GM18870 (cell line): ENCODE results near the gene SLC26A6.

Experiments
- ATAC-seq: cut with Tn5 transposase; IDR thresholded peaks from one replicate; pipeline ENCODE4 v1.9.1; 2021; ENCODE audit warnings: moderate library complexity; ENCODE audit not compliant: unreplicated experiment

Gene SLC26A6

DNA sequence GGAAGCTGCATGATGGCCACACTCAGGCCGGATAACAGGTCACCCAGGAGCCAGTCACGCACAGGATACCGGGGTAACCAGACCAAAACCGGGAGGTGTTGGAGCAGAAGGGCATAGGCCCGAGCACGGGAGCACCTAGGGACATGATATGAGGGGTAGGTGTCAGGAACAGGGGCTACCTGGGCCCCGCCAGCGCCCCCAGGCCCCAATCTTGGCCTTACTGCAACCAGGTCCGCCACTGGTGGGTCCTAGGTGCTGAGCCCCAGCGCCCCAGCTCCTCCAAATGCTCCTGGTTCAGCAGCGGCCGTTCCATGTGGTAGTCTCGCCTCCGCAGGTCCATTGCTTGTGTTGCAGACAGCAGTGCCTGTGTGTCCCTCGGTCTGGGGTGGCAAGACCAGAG, 2.0 kb downstream of the SLC26A6 start:
- no peak for ATAC-seq

DNA sequence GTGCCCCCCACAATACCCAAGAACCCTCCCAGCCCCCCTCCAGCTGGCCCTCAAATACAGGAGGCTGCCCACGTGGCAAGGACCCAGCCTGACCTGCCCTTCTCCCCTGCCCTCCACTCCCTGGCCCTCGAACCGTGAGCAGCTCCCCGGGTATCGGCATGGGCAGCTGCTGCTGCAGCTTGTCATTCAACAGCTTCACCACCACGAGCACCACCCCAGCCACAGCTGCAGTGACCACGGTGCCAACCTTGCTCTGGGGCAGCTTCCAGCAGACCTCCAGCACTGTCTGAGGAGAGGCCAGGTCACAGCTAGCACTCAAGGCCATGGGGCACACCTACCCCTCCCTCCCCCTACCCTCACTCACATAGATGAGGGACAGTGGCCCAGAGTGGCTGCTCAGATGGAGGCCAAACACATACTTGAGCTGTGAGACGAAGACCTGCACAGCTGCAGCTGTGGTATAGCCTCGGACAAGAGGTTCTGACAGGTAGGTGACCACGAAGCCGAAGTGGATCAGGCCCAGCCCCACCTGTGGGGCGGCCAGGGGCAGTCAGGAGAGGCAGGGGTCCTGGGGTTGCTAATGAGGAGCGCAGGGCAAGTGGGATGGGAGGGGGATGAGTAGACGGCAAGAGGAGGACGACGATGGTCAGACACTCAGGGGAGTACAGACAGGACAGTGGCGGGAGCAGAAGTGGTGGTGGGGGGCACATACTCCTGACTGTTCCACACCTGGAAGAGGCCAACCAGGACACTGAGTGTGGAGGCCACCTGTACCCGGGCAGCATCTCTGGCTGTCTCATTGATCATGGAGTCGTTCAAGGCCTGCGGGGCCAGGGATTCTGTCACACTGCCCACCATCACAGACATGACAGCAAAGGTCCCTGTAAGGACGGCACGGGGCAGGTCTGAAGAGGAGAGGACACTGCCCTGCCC, 3.5 kb downstream of the SLC26A6 start:
- no peak for ATAC-seq

DNA sequence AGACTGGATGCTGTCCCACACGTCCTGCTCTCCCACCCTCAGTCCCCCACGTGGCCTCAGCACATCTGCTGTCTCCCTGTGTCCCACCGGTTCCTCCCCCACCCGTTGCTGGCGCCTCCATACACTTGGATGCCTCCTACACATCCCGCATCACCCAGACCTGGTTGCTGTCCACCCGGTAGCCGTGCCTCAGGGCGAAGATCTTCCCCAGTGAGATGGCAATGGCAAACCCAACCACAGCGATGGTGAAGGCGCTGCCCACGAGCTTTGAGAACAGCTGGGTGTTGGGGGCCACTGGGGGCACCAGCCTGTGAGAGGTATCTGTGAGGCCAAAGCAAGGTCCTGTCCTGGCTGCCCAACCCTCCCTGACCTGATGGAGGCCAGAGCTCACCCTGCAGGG, 4.4 kb downstream of the SLC26A6 start:
- no peak for ATAC-seq

- no peak for ATAC-seq
Observed at GRCh38 chr3:48630407-48630806, 4.9 kb downstream of the SLC26A6 start.

DNA sequence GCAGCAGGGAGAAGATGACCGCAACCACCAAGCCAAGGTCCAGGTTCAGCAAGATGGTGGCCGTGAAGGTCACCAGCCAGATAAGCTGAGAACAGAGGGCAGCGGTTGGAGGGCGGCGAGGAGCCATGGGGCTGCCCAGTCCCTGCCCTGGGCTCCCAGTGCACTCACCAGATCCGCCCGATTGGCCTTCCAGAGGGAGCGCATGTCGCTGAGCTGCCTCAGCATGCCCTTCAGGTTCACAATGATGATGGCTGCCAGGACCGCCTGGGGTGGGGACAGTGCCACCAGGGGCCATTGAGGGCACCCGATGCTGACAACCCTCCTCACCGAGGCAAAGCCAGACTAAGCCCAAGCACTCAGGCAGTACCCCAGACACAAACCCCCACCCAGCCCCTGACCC, 5.4 kb downstream of the SLC26A6 start:
- no peak for ATAC-seq

DNA sequence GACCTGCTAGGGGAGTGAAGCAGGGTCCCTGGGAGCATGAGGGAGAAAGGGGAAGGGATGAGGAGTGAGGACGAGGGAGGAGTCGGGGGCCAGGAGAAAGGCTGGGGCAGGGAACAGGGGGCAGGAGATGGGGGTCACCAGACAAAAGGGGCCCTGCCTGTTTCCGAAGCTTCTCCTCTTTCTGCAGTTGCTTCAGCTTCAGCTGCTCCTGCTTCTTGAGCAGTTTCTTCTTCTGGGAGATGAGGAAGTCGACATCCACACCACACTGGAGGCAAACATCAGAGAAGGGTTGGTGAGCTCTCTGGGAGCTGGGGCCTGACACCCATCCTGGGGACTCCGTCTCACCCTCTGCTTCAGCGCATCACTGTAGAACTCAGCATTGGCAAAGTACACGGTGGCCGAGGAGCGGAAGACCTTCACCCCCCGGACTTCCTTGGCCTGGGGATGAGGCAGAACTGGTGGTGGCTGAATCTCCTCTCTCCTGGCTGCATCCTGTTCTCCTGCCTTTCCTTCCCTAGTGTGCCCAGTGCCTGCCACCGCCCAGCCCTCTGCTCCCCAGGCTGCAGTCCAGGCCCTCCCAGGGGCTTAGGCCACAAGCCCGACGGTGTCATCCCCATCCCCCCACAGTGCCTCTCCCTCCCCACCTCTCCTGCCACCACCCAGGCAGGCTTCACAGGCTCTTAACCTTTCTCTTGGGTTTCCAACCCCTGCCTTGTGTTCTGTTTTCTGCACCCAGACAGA, 6.8 kb downstream of the SLC26A6 start:
- no peak for ATAC-seq

DNA sequence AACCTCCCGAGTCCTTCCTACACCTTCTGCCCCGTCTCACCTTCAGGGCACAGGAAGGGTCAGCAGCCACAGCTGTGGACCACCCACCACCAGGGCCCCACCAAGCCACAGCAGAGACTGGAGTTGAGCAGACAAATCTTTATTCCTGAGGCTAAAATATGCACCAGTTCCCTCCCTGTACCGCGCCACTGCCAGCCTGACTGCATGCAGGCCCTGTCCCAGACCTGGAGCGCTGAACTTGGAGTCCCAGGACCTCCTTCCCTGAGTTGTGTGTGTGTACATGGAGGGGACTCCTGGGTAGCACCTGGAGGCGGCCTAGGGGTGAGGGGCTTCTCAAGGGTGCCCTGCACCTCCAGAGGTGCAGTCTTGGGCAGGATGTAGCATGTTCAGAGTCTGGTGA, 9.7 kb downstream of the SLC26A6 start:
- ATAC-seq = no peak

DNA sequence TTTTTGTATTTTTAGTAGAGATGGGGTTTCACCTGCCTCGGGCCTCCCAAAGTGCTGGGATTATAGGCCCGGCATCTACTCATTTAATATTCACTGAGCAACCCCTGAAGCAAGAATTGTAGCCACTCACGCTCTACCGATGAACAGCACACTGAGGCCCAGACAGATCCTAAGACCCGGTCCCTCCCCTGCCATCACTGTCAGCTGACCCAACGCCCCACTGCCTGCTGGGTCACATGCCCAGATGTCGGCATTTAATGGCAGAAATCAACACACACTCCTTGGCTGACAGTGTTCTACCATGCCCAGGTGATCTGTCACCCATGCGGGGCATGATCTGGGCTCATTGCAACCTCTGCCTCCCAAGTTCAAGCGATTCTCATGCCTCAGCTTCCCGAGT, 10.5 kb downstream of the SLC26A6 start:
- no peak for ATAC-seq

- no peak for ATAC-seq
Observed at GRCh38 chr3:48623851-48624547, 11.3 kb downstream of the SLC26A6 start.

GRCh38 chr3:48621461-48621869, 13.8 kb downstream of the SLC26A6 start, which contains the start of gene TMEM89:
TMEM89 (minus strand) TSS chr3:48621769; CDS start chr3:48621756, 13 bp downstream.
- no peak for ATAC-seq

GRCh38 chr3:48619541-48620524, 15.4 kb downstream of the SLC26A6 start:
- ATAC-seq = no peak

GRCh38 chr3:48617559-48617958, 17.7 kb downstream of the SLC26A6 start:
- ATAC-seq = no peak

GRCh38 chr3:48614044-48614443, 21.2 kb downstream of the SLC26A6 start:
- no peak for ATAC-seq

GRCh38 chr3:48612309-48612708, 23.0 kb downstream of the SLC26A6 start:
- no peak for ATAC-seq

- peak; percentile 78 for ATAC-seq
Observed at GRCh38 chr3:48609088-48610005, 25.9 kb downstream of the SLC26A6 start, which contains the start of gene UQCRC1. UQCRC1 (minus strand) TSS chr3:48609646; CDS start chr3:48609620, 26 bp downstream.

DNA sequence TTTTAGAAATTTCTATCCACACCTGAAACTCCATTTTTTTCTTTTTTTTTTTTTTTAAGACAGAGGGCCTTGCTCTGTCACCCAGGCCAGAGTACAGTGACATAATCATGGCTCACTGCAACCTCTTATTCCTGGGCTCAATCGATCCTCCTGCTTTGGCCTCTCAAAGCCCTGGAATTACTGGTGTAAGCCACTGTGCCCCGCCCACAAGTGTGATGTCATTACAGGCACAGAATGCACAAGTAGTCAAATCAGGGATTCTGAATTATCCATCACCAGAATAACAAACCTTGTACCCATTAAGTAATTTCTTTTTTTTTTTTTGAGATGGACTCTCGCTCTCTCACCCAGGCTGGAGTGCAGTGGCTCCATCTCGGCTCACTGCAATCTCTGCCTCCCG, 27.7 kb downstream of the SLC26A6 start:
- no peak for ATAC-seq

DNA sequence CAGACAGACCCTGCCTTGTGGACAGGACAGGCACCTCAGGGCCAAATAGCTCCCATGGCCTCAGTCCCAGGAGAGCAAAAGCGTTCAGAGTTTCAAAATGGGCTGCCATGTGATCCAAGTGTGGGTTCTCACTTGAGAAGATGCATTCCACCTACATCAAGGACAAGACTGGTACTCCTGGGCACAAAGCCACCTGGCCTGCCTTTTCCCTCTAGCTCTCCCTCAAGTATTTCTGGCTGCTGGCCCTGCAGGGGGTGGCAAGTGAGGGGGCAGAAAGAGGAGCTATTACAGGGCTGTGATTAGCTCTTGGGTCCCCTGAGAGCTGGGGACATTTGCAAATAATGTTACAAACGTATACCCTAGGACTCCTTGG, 33.7 kb downstream of the SLC26A6 start:
- no peak for ATAC-seq

- ATAC-seq = no peak
Observed at GRCh38 chr3:48600711-48601621, 34.3 kb downstream of the SLC26A6 start.
